Type B pancreatic cell (in vitro differentiated cells): ENCODE results near the gene NDUFB11. TPM values are rescaled to one million over a fixed set of nuclear protein-coding genes. Genes with fewer than 3 reads are reported as not detected.

ENCODE experiments used
- DNase-seq: peaks from one replicate; pipeline ENCODE4 v3.0.0; 2021; ENCODE audit warnings: mixed read lengths; ENCODE audit not compliant: unreplicated experiment; ENCODE audit errors: extremely low spot score
- H3K27ac Mint-ChIP-seq: 2 replicates; pipeline ENCODE4 v1.8.0; 2021; ENCODE audit warnings: mild to moderate bottlenecking, mixed read lengths
- H3K27me3 Mint-ChIP-seq: 2 replicates; pipeline ENCODE4 v1.8.0; 2021; ENCODE audit warnings: mixed read lengths
- H3K36me3 Mint-ChIP-seq: 2 replicates; pipeline ENCODE4 v1.8.0; 2021; ENCODE audit warnings: mixed read lengths
- H3K4me1 Mint-ChIP-seq: one replicate; pipeline ENCODE4 v1.8.0; 2021; ENCODE audit warnings: mixed read lengths; ENCODE audit not compliant: unreplicated experiment
- H3K4me3 Mint-ChIP-seq: 2 replicates; pipeline ENCODE4 v1.8.0; 2021; ENCODE audit warnings: mild to moderate bottlenecking, mixed read lengths
- H3K9me3 Mint-ChIP-seq: 2 replicates; pipeline ENCODE4 v1.8.0; 2021; ENCODE audit warnings: mixed read lengths
- total RNA-seq: library from RNA; stranded (reverse); gene quantifications from 2 replicates; pipeline ENCODE4 v1.2.1, GENCODE V29; 2021; ENCODE audit warnings: low replicate concordance
- TF ChIP-seq, protein P1 (sequence below): fragments of 200-600 bp; sonication (generic); conservative IDR thresholded peaks from 2 replicates; pipeline ENCODE4 v1.5.0; 2021; ENCODE audit warnings: antibody characterized with exemption, mild to moderate bottlenecking

The NDUFB11 gene
- total RNA-seq, 1 donor from 2014 or later, result 103 TPM

DNA sequence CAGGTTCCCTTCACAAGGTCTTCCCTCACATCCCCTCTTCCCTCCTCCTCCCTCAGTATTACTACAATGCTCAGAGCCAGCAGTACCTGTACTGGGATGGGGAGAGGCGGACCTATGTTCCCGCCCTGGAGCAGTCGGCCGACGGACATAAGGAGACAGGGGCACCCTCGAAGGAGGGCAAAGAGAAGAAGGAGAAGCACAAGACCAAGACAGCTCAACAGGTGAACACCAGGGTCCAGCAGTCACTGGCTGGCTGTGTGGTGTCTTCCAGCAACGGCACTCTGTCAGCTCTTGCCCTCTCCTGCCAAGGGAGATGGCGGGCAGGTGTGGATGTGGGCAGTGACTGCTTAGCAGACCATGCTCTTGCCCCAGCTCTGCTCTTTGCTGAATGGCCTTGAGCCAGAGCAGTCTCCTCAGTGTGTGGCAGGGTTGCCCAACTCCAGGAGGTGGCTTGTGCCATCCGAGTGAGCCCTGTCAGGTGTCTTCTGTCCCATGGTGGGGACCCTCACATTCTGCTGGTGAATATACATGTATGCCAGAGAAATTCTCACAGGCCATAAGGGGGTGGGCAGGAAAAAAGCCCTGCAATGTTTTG is 37.7 kb upstream of the NDUFB11 start:
- no peak overlapping the region for H3K27ac Mint-ChIP-seq

DNA sequence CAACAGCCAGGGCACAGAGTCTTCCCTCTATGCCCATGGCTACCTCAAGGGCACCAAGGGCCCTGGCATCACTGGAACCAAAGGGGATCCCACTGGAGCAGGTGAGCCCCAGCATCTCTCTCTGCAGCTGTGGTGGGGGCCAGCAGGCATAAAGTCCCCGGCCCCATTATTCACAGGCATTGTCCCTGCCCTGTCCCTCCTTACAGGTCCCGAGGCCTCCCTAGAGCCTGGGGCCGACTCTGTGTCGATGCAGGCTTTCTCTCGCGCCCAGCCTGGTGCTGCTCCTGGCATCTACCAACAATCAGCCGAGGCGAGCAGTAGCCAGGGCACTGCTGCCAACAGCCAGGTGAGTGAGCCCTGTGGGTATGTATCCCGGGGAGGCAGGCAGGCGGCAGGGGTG is 36.8 kb upstream of the NDUFB11 start:
- H3K27ac Mint-ChIP-seq, result no peak overlapping the region
- TF ChIP-seq, protein P1, sequence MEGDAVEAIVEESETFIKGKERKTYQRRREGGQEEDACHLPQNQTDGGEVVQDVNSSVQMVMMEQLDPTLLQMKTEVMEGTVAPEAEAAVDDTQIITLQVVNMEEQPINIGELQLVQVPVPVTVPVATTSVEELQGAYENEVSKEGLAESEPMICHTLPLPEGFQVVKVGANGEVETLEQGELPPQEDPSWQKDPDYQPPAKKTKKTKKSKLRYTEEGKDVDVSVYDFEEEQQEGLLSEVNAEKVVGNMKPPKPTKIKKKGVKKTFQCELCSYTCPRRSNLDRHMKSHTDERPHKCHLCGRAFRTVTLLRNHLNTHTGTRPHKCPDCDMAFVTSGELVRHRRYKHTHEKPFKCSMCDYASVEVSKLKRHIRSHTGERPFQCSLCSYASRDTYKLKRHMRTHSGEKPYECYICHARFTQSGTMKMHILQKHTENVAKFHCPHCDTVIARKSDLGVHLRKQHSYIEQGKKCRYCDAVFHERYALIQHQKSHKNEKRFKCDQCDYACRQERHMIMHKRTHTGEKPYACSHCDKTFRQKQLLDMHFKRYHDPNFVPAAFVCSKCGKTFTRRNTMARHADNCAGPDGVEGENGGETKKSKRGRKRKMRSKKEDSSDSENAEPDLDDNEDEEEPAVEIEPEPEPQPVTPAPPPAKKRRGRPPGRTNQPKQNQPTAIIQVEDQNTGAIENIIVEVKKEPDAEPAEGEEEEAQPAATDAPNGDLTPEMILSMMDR, result no peak
- H3K27me3 Mint-ChIP-seq, result no peaks in the 10 kb centered on the region
- peaks cover 7% of the 10 kb centered on the region for H3K36me3 Mint-ChIP-seq
- no peaks in the 10 kb centered on the region for H3K4me1 Mint-ChIP-seq
- no peak overlapping the region for H3K4me3 Mint-ChIP-seq
- DNase-seq, result no peak
- H3K9me3 Mint-ChIP-seq, result no peaks in the 10 kb centered on the region

More for the DNA sequence above, 37.7 kb upstream of the NDUFB11 start:
- H3K27me3 Mint-ChIP-seq, result no peaks in the 10 kb centered on the region
- DNase-seq, result no peak
- peaks cover 7% of the 10 kb centered on the region for H3K36me3 Mint-ChIP-seq
- TF ChIP-seq, protein P1, result no peak
- H3K9me3 Mint-ChIP-seq, result no peaks in the 10 kb centered on the region
- H3K4me1 Mint-ChIP-seq, result no peaks in the 10 kb centered on the region
- no peak overlapping the region for H3K4me3 Mint-ChIP-seq

DNA sequence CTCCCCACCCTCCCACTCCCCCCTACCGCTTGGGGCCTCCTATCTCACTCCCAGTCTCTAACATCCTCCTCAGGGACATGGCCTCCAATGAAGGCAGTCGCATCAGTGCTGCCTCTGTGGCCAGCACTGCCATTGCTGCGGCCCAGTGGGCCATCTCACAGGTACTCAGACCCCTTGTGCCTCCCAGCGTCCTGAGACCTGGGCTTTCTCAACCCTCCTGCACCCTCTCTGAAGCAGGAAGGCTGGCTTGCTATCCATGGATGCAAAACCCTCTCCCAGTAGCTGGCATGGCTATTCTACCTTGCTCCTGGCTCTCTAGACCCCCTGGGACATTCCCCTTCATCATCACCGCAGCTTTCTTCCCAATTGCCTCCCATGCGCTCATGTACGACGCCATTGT is 35.8 kb upstream of the NDUFB11 start:
- Mint-ChIP-seq H3K27me3 (no peaks in the 10 kb centered on the region), H3K36me3 (peaks cover 7% of the 10 kb centered on the region), H3K9me3 (no peaks in the 10 kb centered on the region), H3K4me3 (no peak overlapping the region), H3K4me1 (no peaks in the 10 kb centered on the region), H3K27ac (no peak overlapping the region)
- TF ChIP-seq, protein P1, result no peak
- no peak for DNase-seq

DNA sequence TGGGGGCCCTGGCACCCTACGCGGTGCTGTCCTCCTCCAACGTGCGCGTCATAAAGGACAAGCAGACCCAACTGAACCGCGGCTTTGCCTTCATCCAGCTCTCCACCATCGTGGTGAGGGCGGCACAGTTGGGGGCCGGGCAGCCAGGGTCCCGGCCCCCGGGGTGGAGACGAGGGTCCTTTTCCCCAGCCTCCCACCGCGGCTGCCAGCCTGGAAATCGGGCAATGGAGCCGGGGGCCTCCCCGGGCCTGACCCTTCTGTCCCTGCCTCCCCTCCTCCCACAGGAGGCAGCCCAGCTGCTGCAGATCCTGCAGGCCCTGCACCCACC is 35.4 kb upstream of the NDUFB11 start:
- no peaks in the 10 kb centered on the region for H3K4me1 Mint-ChIP-seq
- TF ChIP-seq, protein P1, result no peak
- no peak for DNase-seq
- H3K9me3 Mint-ChIP-seq, result no peaks in the 10 kb centered on the region
- H3K36me3 Mint-ChIP-seq, result peaks cover 7% of the 10 kb centered on the region
- no peak overlapping the region for H3K27ac Mint-ChIP-seq
- H3K4me3 Mint-ChIP-seq, result no peak overlapping the region
- no peaks in the 10 kb centered on the region for H3K27me3 Mint-ChIP-seq

DNA sequence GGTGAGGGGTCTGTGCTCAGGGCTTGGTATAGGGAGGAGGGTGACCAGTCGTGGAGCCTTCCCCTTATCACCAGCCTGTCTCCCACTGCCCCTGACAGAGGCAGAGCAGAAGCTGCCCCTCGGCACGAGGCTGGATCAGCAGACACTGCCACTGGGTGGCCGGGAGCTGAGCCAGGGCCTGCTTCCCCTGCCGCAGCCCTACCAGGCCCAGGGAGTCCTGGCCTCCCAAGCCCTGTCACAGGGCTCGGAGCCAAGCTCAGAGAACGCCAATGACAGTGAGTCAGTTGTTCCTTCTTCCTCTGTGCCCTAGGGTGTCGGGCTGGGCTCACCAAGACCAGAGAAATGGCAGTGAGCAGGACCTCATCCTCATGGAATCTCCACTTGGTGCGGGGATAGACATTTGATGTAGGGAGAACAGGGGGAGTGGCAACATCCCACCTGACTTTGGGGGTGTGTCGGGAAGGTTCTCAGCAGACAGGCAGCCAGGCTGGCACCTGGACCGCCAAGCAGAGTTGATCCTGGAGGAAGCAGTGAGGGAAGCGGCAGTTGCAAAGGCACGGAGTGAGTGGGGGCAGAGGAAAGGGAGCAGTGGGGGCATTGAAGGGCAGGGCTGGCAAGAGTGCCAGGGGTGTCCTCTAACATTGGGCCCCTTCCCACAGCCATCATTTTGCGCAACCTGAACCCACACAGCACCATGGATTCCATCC is 34.9 kb upstream of the NDUFB11 start:
- no peak overlapping the region for H3K27ac Mint-ChIP-seq
- H3K4me3 Mint-ChIP-seq, result no peak overlapping the region
- peaks cover 7% of the 10 kb centered on the region for H3K36me3 Mint-ChIP-seq
- TF ChIP-seq, protein P1, result no peak
- H3K4me1 Mint-ChIP-seq, result no peaks in the 10 kb centered on the region
- no peak for DNase-seq
- no peaks in the 10 kb centered on the region for H3K9me3 Mint-ChIP-seq
- H3K27me3 Mint-ChIP-seq, result no peaks in the 10 kb centered on the region
